Esophagus squamous epithelium (tissue), 4 donors: ENCODE data around the gene TBX2.

Experiments
- POLR2A ChIP-seq, 4 donors: fragments of 450-650 bp; IDR thresholded peaks; one replicate each; pipeline ENCODE4 v1.6.1; 2017; ENCODE audit warnings: antibody characterized with exemption in 4 of 4, mild to moderate bottlenecking in 4 of 4, moderate library complexity in 3 of 4
- TF ChIP-seq, protein P1 (sequence below), 6 experiments: fragments of 450-650 bp in 4 of 6; fragments of 200-600 bp in 2 of 6; sonication (generic) in 2 of 6; IDR thresholded peaks; one replicate each; pipeline ENCODE4 v1.5.1; 2016 to 2019; ENCODE audit warnings: antibody characterized with exemption in 6 of 6, mild to moderate bottlenecking in 4 of 6, moderate library complexity in 4 of 6

DNA sequence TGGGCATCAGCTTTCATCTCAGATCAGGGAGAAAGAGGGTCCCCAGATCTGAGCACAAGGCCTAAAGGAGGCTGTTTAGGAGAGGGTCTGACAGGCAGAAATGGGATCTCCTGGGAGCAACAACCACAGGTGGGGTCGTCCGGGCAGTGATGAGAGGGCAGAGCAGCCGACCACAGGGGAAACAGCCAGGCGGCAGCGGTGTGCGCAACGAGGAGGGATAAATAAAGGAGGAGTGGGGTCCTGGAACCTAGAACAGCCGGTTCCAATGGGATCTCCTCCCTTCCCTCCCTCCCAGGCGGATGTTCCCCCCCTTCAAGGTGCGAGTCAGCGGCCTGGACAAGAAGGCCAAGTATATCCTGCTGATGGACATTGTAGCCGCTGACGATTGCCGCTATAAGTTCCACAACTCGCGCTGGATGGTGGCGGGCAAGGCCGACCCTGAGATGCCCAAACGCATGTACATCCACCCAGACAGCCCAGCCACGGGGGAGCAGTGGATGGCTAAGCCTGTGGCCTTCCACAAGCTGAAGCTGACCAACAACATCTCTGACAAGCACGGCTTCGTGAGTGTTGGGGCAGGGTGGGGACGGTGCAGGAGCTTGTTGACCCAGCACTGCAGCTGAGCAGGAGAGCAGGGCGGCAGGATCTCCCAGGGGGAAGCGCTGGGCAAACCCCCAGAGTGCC is 1.9 kb downstream of the TBX2 start:
- TF ChIP-seq, protein P1, sequence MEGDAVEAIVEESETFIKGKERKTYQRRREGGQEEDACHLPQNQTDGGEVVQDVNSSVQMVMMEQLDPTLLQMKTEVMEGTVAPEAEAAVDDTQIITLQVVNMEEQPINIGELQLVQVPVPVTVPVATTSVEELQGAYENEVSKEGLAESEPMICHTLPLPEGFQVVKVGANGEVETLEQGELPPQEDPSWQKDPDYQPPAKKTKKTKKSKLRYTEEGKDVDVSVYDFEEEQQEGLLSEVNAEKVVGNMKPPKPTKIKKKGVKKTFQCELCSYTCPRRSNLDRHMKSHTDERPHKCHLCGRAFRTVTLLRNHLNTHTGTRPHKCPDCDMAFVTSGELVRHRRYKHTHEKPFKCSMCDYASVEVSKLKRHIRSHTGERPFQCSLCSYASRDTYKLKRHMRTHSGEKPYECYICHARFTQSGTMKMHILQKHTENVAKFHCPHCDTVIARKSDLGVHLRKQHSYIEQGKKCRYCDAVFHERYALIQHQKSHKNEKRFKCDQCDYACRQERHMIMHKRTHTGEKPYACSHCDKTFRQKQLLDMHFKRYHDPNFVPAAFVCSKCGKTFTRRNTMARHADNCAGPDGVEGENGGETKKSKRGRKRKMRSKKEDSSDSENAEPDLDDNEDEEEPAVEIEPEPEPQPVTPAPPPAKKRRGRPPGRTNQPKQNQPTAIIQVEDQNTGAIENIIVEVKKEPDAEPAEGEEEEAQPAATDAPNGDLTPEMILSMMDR (IDR thresholded peaks at IDR 0.05), result no peak
- no peak for TF ChIP-seq POLR2A (IDR thresholded peaks at IDR 0.05)
